SH-SY5Y (cell line): Measurements from ENCODE around the gene OCA2.

ENCODE experiments used
- GATA2 ChIP-seq: IDR thresholded peaks from 2 replicates; pipeline ENCODE4 v1.6.1; 2011; ENCODE audit warnings: mild to moderate bottlenecking, low read depth, low read length
- GATA3 ChIP-seq: IDR thresholded peaks from 2 replicates; pipeline ENCODE4 v1.6.1; 2011; ENCODE audit warnings: low read depth, mild to moderate bottlenecking, low read length, moderate library complexity

Gene OCA2

GRCh38 chr15:28080386-28080785, 18.7 kb downstream of the OCA2 start:
- no peak for TF ChIP-seq GATA3
- TF ChIP-seq GATA2 = no peak

GRCh38 chr15:28079313-28079969, 19.7 kb downstream of the OCA2 start:
- TF ChIP-seq GATA3 = no peak
- TF ChIP-seq GATA2 = no peak

GRCh38 chr15:28078191-28078719, 20.9 kb downstream of the OCA2 start:
- TF ChIP-seq GATA3 = no peak
- no peak for TF ChIP-seq GATA2

GRCh38 chr15:28075573-28075972, 23.5 kb downstream of the OCA2 start:
- no peak for TF ChIP-seq GATA3
- TF ChIP-seq GATA2 = no peak

- TF ChIP-seq GATA2 (no peak), GATA3 (no peak)
These were observed 30.2 kb downstream of the OCA2 start for GRCh38 chr15:28068930-28069329.

- TF ChIP-seq GATA3 (no peak), GATA2 (no peak)
These were observed 32.9 kb downstream of the OCA2 start for GRCh38 chr15:28066231-28066630.

- TF ChIP-seq GATA2 (no peak), GATA3 (no peak)
These were observed 39.1 kb downstream of the OCA2 start for GRCh38 chr15:28060005-28060404.

GRCh38 chr15:28058082-28058481, 41.0 kb downstream of the OCA2 start:
- TF ChIP-seq GATA2 (no peak), GATA3 (no peak)

- TF ChIP-seq GATA2 (no peak), GATA3 (no peak)
These were observed 47.0 kb downstream of the OCA2 start for GRCh38 chr15:28051955-28052633.

GRCh38 chr15:28049581-28049980, 49.5 kb downstream of the OCA2 start:
- TF ChIP-seq GATA2 (no peak), GATA3 (no peak)

GRCh38 chr15:28047277-28047676, 51.8 kb downstream of the OCA2 start:
- TF ChIP-seq GATA2 (no peak), GATA3 (no peak)

GRCh38 chr15:28044121-28044672, 54.9 kb downstream of the OCA2 start:
- TF ChIP-seq GATA3 (no peak), GATA2 (no peak)

- TF ChIP-seq GATA2 = no peak
- TF ChIP-seq GATA3 = no peak
These were observed 55.4 kb downstream of the OCA2 start for GRCh38 chr15:28043691-28044091.

- no peak for TF ChIP-seq GATA2
- TF ChIP-seq GATA3 = no peak
These were observed 61.0 kb downstream of the OCA2 start for GRCh38 chr15:28037969-28038590.

GRCh38 chr15:28033443-28033842, 65.7 kb downstream of the OCA2 start:
- TF ChIP-seq GATA2 (no peak), GATA3 (no peak)
